HG03460 (cell line): Measurements from ENCODE around the gene MED15.
"Not testable (repeated sequence)": the region's sequence is repeated elsewhere in the genome, so short reads cannot be mapped to it uniquely, and the experiment has no call there.

ENCODE experiments used
- ATAC-seq: cut with Tn5 transposase; IDR thresholded peaks from one replicate; pipeline ENCODE4 v1.9.1; 2021; ENCODE audit not compliant: unreplicated experiment

Gene MED15

GRCh38 chr22:20619045-20619892, 111.9 kb downstream of the MED15 start:
- no peak for ATAC-seq

DNA sequence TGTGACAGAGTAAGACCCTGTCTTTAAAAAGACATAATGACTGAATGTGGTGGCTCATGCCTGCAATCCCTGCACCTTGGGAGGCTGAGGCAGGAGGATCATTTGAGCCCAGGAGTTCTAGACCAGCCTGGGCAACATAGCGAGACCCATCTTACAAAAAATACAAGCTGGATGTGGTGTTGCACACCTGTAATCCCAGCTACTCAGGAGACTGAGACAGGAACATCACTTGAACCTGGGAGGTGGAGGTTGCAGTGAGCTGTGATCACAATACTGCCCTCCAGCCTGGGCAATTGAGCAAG, 112.4 kb downstream of the MED15 start:
- ATAC-seq, result not testable (repeated sequence)

- no peak for ATAC-seq
Observed at GRCh38 chr22:20621162-20621561, 113.8 kb downstream of the MED15 start.

DNA sequence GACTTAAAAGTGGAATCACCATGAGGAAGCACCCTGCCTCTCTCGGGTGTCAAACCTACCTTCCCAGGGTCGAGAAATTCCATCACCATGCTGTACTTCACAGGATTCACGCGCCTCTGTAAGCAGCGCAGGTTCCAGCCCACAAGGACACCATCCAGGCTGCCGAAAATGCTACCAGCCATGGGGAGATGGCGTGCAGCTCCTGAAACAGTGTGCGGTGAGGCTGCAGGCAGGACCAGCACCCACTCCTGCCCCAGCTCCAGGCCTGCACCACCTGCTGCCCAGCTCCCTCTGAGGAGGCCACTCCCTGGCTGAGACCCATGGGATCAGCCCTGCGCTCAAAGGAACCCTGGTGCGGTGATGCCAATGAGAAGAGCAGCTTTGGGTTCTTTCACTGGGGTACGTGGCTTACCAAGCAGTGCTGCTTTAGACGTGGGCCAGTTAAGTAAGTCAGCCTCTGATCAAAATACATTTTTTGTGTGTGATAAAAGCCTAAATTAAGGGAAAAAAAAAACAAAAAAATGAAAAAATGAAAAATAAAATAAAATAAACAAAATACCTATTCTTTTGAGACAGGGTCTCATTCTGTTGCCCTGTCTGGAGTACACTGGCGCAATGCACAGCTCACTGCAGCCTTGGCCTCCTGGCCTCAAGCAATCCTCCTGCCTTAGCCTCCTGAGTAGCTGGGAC, 115.4 kb downstream of the MED15 start:
- no peak for ATAC-seq

DNA sequence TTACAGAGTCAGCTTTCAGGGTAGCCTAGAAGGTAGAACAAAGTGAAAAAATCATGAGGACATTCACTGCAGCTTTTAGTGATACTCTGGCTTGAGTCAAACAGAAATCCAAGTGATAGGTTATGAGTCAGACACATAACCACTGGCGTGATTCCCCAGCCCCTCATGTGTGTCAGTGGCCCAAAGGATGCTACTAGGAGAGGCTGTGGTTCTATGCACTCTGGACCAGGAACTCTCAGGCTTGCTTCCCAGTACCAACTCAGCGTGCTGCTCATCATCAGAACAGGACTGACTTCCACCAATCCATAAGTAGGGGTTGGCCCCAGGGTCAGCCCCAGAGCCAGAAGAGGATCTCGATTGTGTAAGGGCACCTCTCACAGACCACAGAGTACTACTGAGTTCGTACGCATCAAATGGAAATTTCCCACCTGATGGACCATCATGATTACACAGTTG, 116.8 kb downstream of the MED15 start:
- ATAC-seq, result peak; percentile 53

- ATAC-seq, result no peak
Observed at GRCh38 chr22:20625270-20625669, 117.9 kb downstream of the MED15 start.

GRCh38 chr22:20626811-20627210, 119.4 kb downstream of the MED15 start:
- no peak for ATAC-seq

- no peak for ATAC-seq
Observed at GRCh38 chr22:20627432-20627831, 120.0 kb downstream of the MED15 start.

GRCh38 chr22:20628081-20628939, 120.9 kb downstream of the MED15 start:
- no peak for ATAC-seq

GRCh38 chr22:20629401-20629800, 122.0 kb downstream of the MED15 start:
- ATAC-seq, result no peak

DNA sequence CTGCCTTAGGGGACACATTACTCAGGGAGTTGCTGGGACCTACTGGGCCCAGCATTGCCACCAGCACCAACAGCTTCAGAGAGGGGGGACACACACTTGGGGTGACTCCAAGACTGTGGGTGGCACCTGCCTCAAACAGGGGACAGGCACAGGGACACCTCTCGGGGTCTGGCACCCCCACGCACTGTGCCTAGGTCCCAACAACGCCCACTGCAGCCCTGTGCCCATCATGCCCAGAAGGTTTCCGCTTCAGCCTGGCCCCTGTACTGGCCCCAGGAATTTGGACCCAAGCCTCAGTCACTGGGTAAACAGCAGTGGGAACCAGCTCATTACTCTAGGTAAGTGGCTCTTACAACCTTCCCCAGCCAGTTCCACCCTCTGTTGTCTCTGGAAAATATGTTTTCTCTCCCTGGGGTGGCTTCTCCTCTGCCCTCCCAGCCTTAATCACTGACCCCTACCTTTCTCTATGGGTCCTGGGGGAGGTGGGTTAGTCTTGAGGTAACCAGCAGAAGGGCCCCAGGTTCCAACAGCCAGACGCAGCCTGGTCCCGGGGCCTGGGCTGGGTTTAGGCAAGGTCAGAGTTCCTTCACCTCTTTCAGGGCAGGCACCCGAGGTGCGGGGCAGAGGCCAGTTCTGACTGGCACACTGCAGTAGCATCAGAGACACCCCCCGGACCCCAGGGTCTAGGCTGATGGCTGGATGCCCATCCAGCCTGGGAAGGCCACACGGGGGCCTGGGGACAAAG, 123.6 kb downstream of the MED15 start:
- no peak for ATAC-seq

- no peak for ATAC-seq
Observed at GRCh38 chr22:20632082-20632481, 124.7 kb downstream of the MED15 start.

- no peak for ATAC-seq
Observed at GRCh38 chr22:20632518-20632917, 125.1 kb downstream of the MED15 start.

DNA sequence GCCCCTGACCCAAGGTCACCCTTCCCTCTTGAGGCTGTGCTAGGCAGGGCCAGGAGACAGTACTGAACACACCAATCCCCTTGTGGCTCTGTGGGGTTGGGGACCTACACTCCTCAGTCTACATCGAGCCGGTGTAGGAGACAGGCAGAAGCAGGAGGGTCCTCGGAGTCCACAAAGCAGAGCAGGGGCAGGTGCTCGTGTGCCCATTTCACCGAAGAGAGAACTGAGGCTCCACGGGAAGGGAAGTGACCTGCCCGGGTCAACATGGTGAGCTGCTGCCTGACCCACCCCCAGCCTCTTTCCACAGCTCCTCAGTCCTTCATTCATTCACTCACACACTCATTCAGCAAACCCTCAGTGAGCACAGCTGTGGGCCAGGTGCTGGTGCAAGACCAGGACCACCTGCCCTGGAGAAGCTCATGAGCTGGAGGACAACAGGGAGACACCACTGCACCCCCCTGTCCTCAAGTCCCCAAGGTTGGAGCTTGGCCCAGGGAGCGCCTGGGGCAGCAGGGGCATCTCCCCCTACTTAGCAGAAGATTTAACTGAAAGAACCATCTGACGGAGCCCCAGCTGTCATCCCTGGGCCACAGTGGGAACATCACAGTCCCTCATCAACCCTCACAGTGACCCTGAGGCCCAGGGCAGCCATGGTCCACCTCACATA, 127.3 kb downstream of the MED15 start:
- no peak for ATAC-seq

DNA sequence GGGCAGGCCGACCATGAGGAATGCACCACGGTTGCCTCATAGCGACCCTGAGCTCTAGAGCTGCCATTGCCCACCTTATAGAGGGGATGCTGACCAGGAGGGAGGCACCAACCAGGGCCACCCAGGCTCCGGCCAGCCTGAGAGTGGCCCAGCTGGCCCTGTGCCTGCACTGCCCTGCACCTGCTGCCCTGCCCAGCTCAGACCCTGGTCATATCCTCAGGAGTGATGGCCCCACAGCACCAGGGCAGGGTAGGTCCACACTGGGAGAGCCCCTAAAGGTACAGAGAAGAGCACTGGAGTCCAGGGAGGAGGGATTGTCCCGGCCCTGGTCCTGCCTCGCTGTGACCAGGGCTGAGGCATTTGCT, 127.8 kb downstream of the MED15 start:
- ATAC-seq, result no peak

- ATAC-seq, result no peak
Observed at GRCh38 chr22:20636075-20636812, 128.8 kb downstream of the MED15 start.

DNA sequence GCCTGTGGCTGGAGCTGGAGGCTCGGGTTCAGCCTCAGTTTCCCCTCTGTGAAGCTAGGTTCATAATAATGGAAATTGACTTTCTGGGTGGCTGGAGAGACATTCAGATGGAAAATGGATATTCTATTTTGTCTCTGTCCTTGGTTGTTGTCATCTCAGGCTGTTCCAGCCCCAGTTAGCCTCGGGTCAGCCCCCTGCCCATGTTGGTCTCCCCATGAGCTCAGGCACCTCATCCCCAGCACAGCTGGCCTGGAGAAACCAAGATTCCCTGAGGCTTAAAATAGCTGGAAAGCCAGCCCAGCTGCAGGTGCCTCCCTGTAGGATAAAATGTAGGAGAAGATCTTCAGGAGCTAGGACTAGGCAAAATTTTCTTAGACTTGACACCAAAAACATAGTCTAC, 129.5 kb downstream of the MED15 start:
- no peak for ATAC-seq
